ENCODE results near the gene BRSK1.

DNA sequence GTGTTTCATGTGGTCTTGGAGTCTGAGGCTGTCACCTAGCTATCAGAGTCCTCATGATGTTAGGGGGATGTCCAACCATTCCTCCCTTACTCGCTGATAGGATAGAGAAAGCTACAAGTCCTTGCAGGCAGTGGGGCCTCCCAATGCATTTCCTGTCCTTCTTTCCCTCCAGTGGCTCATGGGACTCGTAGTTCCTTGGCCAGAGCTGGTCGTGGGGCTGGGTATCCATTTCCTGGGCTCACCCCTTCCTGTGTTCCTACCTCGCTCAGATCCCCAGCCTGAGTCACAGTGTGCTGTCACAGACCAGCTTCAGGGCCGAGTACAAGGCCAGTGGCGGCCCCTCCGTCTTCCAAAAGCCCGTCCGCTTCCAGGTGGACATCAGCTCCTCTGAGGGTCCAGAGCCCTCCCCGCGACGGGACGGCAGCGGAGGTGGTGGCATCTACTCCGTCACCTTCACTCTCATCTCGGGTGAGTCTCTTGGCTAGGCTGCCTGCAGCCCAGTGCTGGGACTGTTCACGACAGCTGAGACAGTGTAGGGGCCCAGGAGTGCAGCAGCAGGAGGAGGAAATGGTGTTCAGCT is 22.3 kb downstream of the BRSK1 start:
- TF ChIP-seq, protein P1, sequence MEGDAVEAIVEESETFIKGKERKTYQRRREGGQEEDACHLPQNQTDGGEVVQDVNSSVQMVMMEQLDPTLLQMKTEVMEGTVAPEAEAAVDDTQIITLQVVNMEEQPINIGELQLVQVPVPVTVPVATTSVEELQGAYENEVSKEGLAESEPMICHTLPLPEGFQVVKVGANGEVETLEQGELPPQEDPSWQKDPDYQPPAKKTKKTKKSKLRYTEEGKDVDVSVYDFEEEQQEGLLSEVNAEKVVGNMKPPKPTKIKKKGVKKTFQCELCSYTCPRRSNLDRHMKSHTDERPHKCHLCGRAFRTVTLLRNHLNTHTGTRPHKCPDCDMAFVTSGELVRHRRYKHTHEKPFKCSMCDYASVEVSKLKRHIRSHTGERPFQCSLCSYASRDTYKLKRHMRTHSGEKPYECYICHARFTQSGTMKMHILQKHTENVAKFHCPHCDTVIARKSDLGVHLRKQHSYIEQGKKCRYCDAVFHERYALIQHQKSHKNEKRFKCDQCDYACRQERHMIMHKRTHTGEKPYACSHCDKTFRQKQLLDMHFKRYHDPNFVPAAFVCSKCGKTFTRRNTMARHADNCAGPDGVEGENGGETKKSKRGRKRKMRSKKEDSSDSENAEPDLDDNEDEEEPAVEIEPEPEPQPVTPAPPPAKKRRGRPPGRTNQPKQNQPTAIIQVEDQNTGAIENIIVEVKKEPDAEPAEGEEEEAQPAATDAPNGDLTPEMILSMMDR (IDR thresholded peaks at IDR 0.05) = no peak
- no peak for TF ChIP-seq POLR2A (IDR thresholded peaks at IDR 0.05)
- no peak for TF ChIP-seq POLR2AphosphoS5 (IDR thresholded peaks at IDR 0.05)
- no peak for TF ChIP-seq EP300 (IDR thresholded peaks at IDR 0.05)
